Measurements from ENCODE around the gene DDI2.

- TF ChIP-seq, protein P1, sequence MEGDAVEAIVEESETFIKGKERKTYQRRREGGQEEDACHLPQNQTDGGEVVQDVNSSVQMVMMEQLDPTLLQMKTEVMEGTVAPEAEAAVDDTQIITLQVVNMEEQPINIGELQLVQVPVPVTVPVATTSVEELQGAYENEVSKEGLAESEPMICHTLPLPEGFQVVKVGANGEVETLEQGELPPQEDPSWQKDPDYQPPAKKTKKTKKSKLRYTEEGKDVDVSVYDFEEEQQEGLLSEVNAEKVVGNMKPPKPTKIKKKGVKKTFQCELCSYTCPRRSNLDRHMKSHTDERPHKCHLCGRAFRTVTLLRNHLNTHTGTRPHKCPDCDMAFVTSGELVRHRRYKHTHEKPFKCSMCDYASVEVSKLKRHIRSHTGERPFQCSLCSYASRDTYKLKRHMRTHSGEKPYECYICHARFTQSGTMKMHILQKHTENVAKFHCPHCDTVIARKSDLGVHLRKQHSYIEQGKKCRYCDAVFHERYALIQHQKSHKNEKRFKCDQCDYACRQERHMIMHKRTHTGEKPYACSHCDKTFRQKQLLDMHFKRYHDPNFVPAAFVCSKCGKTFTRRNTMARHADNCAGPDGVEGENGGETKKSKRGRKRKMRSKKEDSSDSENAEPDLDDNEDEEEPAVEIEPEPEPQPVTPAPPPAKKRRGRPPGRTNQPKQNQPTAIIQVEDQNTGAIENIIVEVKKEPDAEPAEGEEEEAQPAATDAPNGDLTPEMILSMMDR (IDR thresholded peaks at IDR 0.05; ENCODE audit: poor library complexity): no peak
- TF ChIP-seq EZH2phosphoT487 (IDR thresholded peaks at IDR 0.05; ENCODE audit: low read depth, severe bottlenecking, unreplicated experiment) (no peak), EZH2 (IDR thresholded peaks at IDR 0.05; ENCODE audit: borderline replicate concordance) (no peak)
Observed at GRCh38 chr1:15712168-15712567, 94.9 kb downstream of the DDI2 start.
